ENCODE results near the gene GLRA3. TPM values are rescaled to one million over a fixed set of nuclear protein-coding genes. Genes with fewer than 3 reads are reported as not detected.
A peak's percentile ranks its signal among the peaks of the same experiment; 100 is the strongest.

GLRA3 gene
- total and polyA plus RNA-seq, 2 experiments from 2014 or later, result 0.03 to 0.19 TPM

- Mint-ChIP-seq H3K4me1 (no peaks in the 10 kb centered on the region; the same call in 2 of the 3 replicates), H3K27me3 (ENCODE audit: insufficient read depth, low read depth, poor library complexity) (no peaks in the 10 kb centered on the region), H3K4me3 (no peak overlapping the region), H3K9me3 (peaks cover 2% of the 10 kb centered on the region; the same call in 1 of the 3 replicates), H3K27ac (no peak overlapping the region; the same call in 1 of the 2 replicates), H3K36me3 (ENCODE audit: low read depth) (no peaks in the 10 kb centered on the region)
- Histone ChIP-seq H3K36me3 (ENCODE audit: insufficient read depth) (no peaks in the 10 kb centered on the region), H3K4me1 (ENCODE audit: insufficient read depth) (no peaks in the 10 kb centered on the region; the same call in 1 of the 2 replicates), H3F3A (replicated peaks; ENCODE audit: low read depth) (no peaks in the 10 kb centered on the region), H3K4me2 (no peak overlapping the region), H3K79me2 (replicated peaks; ENCODE audit: insufficient read depth) (no peaks in the 10 kb centered on the region), H4K20me1 (replicated peaks; ENCODE audit: insufficient read depth) (no peaks in the 10 kb centered on the region), H3K4me3 (no peak overlapping the region), H3K27me3 (ENCODE audit: insufficient read depth) (no peaks in the 10 kb centered on the region), H3K27ac (ENCODE audit: low read depth) (no peak overlapping the region), H3K9me2 (ENCODE audit: insufficient read depth) (no peaks in the 10 kb centered on the region; the same call in 1 of the 2 replicates), H2AFZ (peak overlapping the region; percentile 16; the same call in 1 of the 2 replicates)
- TF ChIP-seq, protein P1, sequence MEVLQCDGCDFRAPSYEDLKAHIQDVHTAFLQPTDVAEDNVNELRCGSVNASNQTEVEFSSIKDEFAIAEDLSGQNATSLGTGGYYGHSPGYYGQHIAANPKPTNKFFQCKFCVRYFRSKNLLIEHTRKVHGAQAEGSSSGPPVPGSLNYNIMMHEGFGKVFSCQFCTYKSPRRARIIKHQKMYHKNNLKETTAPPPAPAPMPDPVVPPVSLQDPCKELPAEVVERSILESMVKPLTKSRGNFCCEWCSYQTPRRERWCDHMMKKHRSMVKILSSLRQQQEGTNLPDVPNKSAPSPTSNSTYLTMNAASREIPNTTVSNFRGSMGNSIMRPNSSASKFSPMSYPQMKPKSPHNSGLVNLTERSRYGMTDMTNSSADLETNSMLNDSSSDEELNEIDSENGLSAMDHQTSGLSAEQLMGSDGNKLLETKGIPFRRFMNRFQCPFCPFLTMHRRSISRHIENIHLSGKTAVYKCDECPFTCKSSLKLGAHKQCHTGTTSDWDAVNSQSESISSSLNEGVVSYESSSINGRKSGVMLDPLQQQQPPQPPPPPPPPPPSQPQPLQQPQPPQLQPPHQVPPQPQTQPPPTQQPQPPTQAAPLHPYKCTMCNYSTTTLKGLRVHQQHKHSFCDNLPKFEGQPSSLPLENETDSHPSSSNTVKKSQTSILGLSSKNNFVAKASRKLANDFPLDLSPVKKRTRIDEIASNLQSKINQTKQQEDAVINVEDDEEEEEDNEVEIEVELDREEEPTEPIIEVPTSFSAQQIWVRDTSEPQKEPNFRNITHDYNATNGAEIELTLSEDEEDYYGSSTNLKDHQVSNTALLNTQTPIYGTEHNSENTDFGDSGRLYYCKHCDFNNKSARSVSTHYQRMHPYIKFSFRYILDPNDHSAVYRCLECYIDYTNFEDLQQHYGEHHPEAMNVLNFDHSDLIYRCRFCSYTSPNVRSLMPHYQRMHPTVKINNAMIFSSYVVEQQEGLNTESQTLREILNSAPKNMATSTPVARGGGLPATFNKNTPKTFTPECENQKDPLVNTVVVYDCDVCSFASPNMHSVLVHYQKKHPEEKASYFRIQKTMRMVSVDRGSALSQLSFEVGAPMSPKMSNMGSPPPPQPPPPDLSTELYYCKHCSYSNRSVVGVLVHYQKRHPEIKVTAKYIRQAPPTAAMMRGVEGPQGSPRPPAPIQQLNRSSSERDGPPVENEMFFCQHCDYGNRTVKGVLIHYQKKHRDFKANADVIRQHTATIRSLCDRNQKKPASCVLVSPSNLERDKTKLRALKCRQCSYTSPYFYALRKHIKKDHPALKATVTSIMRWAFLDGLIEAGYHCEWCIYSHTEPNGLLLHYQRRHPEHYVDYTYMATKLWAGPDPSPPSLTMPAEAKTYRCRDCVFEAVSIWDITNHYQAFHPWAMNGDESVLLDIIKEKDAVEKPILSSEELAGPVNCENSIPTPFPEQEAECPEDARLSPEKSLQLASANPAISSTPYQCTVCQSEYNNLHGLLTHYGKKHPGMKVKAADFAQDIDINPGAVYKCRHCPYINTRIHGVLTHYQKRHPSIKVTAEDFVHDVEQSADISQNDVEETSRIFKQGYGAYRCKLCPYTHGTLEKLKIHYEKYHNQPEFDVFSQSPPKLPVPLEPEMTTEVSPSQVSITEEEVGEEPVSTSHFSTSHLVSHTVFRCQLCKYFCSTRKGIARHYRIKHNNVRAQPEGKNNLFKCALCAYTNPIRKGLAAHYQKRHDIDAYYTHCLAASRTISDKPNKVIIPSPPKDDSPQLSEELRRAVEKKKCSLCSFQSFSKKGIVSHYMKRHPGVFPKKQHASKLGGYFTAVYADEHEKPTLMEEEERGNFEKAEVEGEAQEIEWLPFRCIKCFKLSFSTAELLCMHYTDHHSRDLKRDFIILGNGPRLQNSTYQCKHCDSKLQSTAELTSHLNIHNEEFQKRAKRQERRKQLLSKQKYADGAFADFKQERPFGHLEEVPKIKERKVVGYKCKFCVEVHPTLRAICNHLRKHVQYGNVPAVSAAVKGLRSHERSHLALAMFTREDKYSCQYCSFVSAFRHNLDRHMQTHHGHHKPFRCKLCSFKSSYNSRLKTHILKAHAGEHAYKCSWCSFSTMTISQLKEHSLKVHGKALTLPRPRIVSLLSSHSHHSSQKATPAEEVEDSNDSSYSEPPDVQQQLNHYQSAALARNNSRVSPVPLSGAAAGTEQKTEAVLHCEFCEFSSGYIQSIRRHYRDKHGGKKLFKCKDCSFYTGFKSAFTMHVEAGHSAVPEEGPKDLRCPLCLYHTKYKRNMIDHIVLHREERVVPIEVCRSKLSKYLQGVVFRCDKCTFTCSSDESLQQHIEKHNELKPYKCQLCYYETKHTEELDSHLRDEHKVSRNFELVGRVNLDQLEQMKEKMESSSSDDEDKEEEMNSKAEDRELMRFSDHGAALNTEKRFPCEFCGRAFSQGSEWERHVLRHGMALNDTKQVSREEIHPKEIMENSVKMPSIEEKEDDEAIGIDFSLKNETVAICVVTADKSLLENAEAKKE (CRISPR knock-in tag; IDR thresholded peaks at IDR 0.05), result no peak
- TF ChIP-seq EZH2phosphoT487 (IDR thresholded peaks at IDR 0.05; ENCODE audit: unreplicated experiment), result no peak
- no peak for TF ChIP-seq NANOG (IDR thresholded peaks at IDR 0.05; ENCODE audit: borderline replicate concordance)
- TF ChIP-seq, protein P2, sequence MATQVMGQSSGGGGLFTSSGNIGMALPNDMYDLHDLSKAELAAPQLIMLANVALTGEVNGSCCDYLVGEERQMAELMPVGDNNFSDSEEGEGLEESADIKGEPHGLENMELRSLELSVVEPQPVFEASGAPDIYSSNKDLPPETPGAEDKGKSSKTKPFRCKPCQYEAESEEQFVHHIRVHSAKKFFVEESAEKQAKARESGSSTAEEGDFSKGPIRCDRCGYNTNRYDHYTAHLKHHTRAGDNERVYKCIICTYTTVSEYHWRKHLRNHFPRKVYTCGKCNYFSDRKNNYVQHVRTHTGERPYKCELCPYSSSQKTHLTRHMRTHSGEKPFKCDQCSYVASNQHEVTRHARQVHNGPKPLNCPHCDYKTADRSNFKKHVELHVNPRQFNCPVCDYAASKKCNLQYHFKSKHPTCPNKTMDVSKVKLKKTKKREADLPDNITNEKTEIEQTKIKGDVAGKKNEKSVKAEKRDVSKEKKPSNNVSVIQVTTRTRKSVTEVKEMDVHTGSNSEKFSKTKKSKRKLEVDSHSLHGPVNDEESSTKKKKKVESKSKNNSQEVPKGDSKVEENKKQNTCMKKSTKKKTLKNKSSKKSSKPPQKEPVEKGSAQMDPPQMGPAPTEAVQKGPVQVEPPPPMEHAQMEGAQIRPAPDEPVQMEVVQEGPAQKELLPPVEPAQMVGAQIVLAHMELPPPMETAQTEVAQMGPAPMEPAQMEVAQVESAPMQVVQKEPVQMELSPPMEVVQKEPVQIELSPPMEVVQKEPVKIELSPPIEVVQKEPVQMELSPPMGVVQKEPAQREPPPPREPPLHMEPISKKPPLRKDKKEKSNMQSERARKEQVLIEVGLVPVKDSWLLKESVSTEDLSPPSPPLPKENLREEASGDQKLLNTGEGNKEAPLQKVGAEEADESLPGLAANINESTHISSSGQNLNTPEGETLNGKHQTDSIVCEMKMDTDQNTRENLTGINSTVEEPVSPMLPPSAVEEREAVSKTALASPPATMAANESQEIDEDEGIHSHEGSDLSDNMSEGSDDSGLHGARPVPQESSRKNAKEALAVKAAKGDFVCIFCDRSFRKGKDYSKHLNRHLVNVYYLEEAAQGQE (IDR thresholded peaks at IDR 0.05; ENCODE audit: unreplicated experiment), result no peak
- TF ChIP-seq CREB1 (CRISPR knock-in tag; IDR thresholded peaks at IDR 0.05; ENCODE audit: low read depth), result no peak
- no peak for TF ChIP-seq EZH2 (IDR thresholded peaks at IDR 0.05; ENCODE audit: low read depth, unreplicated experiment)
- no peak for TF ChIP-seq JUNB (IDR thresholded peaks at IDR 0.05; ENCODE audit: unreplicated experiment)
- no peak for TF ChIP-seq ZNF331 (CRISPR knock-in tag; IDR thresholded peaks at IDR 0.05; ENCODE audit: low read depth)
- no peak for TF ChIP-seq POLR2AphosphoS5 (IDR thresholded peaks at IDR 0.05; ENCODE audit: low read depth)
- no peak for TF ChIP-seq ETS1 (IDR thresholded peaks at IDR 0.05)
- DNase-seq (ENCODE audit: low spot score) (no peak), ATAC-seq (no peak)
Measured at GRCh38 chr4:174628191-174628590, 200.9 kb downstream of the GLRA3 start.

Measured in GM23338 (cell line).